ENCODE data around the gene LZTR1.
"Not testable (repeated sequence)": the region's sequence is repeated elsewhere in the genome, so short reads cannot be mapped to it uniquely, and the experiment has no call there.

The LZTR1 gene

DNA sequence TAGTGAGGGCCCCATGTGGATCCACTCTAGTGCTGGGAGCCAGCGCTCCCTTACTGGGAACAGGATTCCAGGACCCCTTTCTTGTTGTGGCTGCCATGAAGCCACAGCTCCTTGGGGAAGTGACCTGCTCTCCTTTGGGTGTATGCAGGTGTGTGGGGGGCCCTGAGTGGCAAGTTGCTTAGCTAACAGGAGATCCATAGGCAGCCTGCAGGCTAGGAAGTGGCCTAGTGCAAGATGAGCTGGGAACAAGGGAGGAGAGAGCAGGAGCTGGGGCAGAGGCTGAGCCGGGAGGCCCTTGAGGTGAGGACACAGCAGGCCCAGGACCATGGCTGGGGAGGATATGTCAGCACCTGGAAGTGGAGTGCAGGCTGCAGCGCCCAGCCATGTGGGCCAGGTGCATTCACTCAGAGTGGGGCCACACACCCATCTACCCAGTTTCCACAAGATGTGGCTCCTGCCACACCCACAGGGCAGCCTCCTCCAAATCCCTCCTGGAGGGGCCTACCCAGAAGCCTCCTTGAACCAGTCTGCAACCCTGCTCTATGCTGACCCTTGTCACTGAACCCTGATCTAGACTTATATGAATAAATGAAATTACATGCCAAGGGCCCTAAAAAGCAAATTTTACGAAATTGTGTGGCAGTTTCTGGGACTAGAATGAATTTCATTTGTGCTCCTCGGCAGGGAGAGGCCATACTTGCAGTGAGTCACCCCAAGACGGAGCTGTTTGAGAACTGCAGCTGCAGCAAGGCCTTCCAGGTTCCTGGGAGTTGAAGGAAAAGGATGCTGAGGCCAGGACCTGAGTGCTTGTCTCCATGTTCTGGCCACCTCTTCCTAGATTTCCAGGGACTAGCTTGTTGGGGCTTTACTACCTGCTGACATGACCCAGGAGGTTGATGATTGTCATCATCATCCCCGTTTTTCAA, 16.6 kb downstream of the LZTR1 start:
- DNase-seq, result no peak

GRCh38 chr22:20999350-21000206, 17.5 kb downstream of the LZTR1 start:
- no peak for DNase-seq

GRCh38 chr22:21000207-21000986, 18.3 kb downstream of the LZTR1 start:
- DNase-seq, result no peak

DNA sequence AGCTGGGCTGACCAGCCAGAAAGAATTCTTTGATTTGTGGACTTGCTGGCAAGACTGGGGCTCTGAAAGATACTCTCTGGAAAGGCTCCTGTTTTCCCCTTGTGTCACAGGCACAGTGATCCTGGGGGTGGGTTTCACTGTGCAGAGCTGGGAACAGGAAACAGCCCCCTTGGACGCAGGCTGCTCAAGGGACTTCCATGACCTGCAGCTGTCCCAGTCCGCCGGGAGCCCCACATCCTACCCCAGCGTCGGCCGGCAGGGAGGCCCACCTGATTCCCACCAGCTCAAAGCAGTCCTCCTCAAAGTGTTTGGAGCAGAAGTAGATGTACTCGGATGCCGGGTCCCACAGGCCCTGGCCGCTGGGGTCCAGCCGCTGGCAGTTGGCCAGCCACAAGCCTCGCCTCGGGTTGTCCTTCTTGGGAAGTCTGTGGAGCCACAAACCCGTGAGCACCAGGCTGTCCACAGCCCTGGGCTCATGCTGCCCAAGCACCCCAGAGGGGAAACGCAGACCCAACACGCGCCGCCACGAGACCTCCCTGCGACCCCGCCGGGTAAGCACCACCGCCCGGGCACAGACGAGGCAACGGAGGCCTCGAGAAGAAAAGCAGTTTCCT, 19.0 kb downstream of the LZTR1 start:
- DNase-seq, result no peak

GRCh38 chr22:21001601-21002325, 19.7 kb downstream of the LZTR1 start, which contains the start of gene THAP7:
Gene THAP7, minus strand, starts transcription at chr22:21002118. Its CDS starts 207 bp downstream, at chr22:21001911.
- peak; percentile 88 for DNase-seq

DNA sequence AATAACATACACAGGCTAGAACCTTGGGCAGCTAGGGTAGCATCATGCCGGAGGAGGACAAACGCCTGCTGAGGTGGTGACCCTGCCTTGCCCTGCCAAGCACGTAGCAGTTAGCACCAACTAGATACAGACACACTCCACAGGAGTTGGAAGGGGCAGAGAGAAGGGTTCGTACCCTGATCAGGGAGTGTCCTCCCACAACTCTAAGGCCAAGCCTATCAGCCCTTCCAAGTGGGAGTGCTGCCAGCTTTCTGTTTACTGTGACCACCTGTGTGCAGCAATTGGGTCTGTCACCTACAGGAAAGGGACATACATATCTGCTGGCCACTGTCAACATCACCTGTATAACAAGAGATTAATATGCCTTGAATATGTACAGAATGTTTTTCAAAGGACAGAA, 21.7 kb downstream of the LZTR1 start:
- no peak for DNase-seq

- DNase-seq, result not testable (repeated sequence)
These were observed 27.1 kb downstream of the LZTR1 start for GRCh38 chr22:21009208-21009607.

GRCh38 chr22:21009638-21010425, 27.7 kb downstream of the LZTR1 start:
- DNase-seq, result peak; percentile 62

DNA sequence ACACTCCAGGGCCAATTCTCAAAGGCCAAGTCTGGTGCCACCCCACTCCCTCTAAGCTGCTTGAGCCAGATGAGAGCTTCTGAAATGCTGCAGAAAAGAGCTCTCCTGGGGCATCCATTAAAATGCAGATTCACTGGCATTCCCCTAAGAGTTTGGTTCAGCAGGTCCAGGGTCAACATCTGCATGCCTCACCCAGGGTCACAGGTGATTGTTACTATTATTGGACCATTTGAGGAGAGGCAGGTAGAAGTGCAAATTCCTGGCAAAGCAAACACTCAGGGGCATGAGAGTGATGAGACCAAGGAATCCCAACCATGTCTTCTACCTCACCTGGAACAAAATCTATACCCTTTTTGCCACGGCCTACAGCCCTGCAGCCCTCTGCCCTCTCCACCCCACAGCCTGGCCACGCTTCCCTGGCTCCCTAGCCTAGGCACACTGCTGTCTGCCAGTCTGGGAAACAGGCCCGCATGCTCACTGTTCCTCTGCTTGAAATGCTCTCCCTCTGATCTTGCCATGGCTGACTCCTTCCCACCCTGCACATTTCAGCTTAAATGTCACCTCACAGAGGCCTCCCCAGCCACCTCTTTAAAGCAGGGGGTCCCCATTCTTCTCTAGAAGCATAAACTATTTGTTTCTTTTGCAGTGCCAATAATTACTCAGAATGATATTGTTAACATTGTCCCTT, 28.5 kb downstream of the LZTR1 start:
- no peak for DNase-seq

GRCh38 chr22:21012446-21013407, 30.6 kb downstream of the LZTR1 start:
- no peak for DNase-seq

DNA sequence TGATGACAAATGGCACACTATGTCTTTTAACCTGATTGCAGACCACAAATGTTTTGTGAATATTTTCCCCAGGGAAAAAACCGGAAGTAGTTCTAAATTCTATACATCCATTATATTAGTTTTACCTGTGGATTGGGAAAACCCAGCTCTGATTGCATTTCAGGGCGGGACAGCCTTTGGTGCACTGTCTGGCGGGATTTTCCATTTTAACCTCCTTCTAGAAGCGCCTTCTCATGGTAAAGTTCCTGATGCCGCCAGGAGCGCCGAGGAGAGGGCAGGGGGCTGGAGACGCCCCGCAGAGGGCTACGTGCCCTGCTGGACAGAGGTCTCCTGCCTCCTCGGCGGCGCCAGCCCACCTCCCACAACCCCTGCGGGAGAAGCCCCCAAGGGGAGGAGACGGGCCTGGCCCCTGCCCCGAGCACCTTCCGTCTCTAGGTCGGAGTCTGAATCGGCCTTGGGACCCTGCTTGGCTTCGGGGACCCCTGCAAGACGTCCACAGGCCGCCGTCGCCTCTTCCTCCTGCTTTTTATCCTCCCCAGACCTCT, 31.6 kb downstream of the LZTR1 start:
- DNase-seq, result no peak

DNA sequence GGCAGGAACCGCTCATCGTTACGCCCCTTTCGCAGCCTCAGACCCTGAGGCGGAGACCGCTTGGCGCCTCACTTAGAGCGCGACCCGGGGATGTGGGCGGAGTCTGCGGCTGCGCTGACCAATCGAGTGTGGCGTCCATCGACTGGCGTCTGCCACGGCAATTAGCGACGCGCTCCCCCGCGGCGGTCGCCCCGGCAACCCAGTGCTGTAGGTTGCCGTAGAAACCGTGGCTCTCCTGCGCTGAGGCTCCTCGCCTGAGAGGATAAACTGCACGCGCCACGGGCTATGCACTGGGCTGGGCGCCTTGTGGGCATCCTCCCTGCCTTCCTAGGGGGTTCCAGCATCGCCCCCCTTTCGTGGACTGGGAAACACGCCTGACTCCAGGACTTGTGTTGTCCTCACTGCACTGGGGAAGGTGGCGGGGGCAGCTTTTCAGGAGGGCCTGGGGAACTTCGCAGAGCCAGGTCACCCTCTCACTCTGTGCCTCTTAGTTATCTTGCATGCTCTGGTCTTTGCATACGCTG, 32.2 kb downstream of the LZTR1 start:
- DNase-seq, result peak; percentile 77

GRCh38 chr22:21014726-21015465, 32.8 kb downstream of the LZTR1 start, which contains the start of gene P2RX6:
Gene P2RX6, plus strand, starts transcription at chr22:21015165. Its CDS starts 10 bp downstream, at chr22:21015175.
- no peak for DNase-seq

GRCh38 chr22:21015466-21016006, 33.4 kb downstream of the LZTR1 start:
- no peak for DNase-seq

DNA sequence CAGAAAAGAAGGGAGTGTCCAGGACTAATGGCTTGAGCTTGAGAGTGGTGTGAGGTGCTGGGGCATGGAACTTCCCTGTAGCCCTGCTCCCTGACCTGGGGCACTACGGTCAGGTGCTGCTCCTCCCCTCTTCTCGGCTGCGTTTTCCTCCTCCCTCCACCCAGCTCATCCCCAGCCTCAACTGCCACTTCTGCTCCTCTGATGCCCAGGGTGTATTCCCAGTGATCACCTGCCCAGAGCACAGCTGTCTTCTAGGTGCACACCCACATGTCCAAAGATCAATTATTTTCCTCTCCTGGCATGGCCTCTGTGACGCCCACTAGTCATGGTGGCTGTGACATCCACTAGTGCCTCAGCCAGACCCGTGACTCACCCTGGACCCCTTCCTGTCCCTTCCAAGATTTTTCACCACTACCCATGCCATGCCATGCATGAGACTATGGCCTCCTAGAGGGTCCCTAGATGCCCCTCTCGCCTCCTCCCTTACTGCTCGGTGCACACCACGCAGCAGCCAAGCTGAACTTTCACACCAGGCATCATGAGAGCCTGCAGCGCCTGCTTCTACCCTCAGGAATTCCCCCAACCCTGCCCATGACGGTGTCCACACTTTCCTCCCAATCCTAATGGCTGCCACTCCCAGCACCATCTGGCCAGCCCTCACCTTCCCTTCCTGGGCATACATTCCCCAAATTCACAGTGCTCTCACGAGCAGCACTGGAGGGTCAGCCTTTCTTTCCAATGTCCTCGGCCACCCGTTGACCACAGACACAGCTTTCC, 34.7 kb downstream of the LZTR1 start:
- DNase-seq, result no peak

DNA sequence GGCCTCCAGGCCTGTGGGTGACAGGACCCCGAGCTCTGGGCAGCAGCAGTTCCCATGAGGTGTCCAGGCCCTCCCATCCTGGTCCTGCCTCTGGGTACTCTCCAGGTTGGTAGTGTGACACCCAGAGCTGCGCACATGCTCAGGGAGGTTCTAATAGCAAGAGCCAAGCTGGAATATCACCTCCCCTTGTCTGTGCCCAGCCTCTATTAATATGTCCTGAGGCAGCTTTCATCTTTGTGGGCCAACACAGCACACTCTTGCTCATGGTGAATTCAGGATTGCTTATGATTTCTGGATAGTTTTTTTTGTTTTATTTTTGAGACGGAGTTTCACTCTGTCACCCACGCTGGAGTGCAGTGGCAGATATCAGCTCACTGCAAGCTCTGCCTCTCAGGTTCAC, 36.2 kb downstream of the LZTR1 start:
- no peak for DNase-seq

Measured in RPMI8226 (cell line).